ENCODE data around the gene LEF1.

- TF ChIP-seq, protein P1, sequence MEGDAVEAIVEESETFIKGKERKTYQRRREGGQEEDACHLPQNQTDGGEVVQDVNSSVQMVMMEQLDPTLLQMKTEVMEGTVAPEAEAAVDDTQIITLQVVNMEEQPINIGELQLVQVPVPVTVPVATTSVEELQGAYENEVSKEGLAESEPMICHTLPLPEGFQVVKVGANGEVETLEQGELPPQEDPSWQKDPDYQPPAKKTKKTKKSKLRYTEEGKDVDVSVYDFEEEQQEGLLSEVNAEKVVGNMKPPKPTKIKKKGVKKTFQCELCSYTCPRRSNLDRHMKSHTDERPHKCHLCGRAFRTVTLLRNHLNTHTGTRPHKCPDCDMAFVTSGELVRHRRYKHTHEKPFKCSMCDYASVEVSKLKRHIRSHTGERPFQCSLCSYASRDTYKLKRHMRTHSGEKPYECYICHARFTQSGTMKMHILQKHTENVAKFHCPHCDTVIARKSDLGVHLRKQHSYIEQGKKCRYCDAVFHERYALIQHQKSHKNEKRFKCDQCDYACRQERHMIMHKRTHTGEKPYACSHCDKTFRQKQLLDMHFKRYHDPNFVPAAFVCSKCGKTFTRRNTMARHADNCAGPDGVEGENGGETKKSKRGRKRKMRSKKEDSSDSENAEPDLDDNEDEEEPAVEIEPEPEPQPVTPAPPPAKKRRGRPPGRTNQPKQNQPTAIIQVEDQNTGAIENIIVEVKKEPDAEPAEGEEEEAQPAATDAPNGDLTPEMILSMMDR (conservative IDR thresholded peaks at IDR 0.05) = no peak
- no peak for TF ChIP-seq EZH2 (IDR thresholded peaks at IDR 0.05; ENCODE audit: low read depth)
Observed at GRCh38 chr4:108010167-108010566, 158.6 kb downstream of the LEF1 start.
